HG03095 (cell line): ENCODE measurements around the gene PMPCA.

Source experiments
- ATAC-seq: cut with Tn5 transposase; IDR thresholded peaks from one replicate; pipeline ENCODE4 v1.9.1; 2021; ENCODE audit warnings: moderate library complexity; ENCODE audit not compliant: unreplicated experiment

PMPCA gene, protein sequence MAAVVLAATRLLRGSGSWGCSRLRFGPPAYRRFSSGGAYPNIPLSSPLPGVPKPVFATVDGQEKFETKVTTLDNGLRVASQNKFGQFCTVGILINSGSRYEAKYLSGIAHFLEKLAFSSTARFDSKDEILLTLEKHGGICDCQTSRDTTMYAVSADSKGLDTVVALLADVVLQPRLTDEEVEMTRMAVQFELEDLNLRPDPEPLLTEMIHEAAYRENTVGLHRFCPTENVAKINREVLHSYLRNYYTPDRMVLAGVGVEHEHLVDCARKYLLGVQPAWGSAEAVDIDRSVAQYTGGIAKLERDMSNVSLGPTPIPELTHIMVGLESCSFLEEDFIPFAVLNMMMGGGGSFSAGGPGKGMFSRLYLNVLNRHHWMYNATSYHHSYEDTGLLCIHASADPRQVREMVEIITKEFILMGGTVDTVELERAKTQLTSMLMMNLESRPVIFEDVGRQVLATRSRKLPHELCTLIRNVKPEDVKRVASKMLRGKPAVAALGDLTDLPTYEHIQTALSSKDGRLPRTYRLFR

DNA sequence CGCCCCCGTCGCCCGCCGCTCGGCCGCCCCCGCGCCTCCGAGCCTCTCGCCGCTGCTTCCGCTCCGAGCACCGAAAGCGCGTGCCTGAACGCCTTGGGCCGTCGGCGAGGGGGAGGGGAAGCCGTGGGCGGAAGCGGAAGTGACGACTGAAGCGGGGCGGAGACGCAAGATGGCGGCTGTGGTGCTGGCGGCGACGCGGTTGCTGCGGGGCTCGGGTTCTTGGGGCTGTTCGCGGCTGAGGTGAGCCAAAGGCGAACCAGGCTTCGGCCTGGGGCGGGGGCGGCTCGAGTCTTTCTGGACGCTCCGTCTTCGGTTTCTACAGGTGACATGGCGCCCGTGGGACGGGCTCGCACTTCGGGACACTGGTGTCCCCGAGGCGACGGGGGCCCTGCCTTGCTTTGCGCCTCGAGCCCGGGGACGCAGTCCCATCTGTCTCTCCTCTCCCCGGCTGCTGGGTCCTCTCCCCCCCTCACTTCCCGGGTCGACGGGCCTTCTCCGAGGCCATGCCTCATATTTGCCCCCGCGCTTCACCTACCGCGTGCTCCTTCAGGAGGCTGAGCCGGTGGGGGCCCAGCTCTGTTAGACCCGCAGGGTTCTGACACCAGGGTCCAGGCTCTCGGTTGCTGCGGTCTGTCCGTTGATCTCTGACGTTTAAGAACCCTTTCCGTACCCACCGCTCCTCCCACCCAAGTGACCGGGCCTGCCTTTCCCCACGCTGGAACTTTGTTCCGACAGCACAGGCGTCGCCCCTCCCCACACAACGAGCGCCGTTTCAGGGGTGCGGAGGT lies at the start of gene PMPCA, which contains the start of gene ENTR1:
Gene PMPCA (plus strand): TSS at position 159 of the 788 bp plus-strand sequence. CDS start 11 bp downstream, at position 170.
Gene ENTR1 (minus strand): TSS at position 115 of the 788 bp plus-strand sequence. CDS start 217 bp downstream, outside the sequence.
- peak; percentile 55 for ATAC-seq

DNA sequence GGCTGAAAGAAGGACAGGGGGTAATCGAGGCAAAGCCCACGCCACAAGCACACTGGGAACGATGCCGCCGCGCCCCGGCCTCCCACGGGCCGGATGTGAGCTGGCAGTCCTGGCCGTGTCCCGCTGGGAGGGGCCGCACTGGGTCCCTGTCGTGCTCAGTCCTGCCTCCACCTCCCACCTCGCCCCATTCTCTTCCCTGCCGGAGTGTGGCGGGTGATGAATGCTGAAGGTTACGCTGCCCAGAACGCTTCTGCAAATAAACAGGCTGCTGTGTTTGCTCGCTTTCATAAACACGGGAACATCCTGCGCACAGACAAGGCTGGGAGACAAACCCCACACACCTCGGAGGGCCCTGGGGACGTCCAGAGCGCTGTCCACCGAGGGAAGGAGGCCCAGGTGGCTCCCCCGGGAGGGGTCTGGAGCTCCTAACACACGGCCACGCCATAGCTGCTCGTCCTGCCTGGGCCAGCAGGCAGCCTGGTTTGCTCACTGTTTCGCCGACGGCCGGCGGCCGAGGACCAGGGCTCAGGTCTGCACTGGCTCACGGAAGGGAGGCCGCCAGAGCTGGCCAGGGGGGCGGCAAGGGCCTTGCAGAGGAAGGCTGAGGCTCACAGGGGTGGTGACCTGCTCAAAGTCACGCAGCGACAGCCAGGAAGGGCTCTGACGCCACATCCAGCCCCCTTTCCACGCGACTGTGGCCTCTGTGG lies 49.3 kb upstream of the PMPCA start:
- no peak for ATAC-seq

GRCh38 chr9:136361754-136362449 lies 48.6 kb upstream of the PMPCA start:
- no peak for ATAC-seq

- no peak for ATAC-seq
Measured at GRCh38 chr9:136362450-136362784, 48.0 kb upstream of the PMPCA start.

GRCh38 chr9:136363106-136363948 lies 47.1 kb upstream of the PMPCA start, which contains the start of gene DNLZ:
DNLZ (minus strand) TSS chr9:136363744; CDS start chr9:136363714, 30 bp downstream.
- peak; percentile 56 for ATAC-seq

GRCh38 chr9:136363949-136364748 lies 46.3 kb upstream of the PMPCA start:
- ATAC-seq = no peak

GRCh38 chr9:136364942-136365774 lies 45.3 kb upstream of the PMPCA start:
- no peak for ATAC-seq

GRCh38 chr9:136365775-136366222 lies 44.7 kb upstream of the PMPCA start:
- ATAC-seq = no peak

DNA sequence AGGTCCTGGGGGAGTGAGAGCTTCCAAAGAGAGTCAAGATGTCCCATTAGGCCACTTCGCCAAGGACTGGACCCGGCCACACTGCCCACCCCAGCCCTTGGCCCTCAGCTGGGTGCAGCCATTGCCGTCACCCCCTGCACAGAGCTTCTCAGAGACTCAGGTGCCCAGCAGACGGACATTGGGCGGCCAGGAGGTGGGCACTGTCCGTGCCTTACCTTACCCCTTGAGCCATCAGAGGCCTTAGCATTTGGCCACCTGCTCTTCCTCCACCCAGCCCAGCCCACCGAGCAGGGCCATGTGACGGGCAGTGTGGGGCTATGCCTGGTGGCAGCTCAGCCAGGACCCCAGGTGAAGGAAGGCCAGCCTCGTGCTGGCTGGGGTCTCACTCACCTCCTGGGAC lies 43.6 kb upstream of the PMPCA start:
- ATAC-seq = no peak

DNA sequence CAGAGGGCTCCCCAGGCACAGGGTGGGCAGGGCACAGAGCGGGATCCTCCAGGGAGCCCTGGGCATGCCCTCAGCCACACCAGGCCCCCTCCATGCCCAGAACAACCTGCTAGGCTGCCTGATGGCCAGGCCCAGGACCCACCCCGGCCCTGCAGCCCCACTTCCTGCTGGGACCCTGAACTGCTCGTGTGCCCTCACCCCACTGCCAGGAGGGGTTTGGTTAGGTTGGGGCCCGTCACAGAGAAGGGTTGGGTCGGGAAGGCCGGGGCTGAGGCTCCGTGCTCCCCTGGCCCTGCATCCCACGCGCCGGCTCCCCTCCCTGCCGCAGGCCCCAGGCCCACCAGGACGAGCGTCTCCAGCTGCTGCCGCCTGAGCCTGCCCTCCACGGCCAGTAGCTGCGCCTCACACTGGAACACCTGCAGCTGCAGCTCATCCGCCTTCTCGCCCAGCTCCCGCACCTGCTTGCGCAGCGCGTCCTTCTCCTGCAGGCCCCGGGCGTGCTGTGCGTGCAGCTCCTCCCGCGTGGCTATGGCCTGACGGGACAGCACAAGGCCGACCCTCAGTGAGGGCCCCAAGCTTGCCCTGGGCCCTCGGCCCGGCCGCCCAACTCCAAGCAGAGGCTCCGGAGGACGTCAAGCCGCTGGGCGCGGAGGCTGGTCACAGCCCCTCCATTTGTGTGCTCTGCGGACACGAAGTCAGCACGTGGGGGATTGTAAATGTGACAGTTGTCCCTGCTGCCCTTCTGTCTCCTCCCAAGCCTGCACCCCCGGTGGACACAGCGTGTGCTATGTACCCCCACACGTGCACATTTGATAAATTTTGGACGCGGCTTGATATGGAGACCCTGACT lies 42.9 kb upstream of the PMPCA start:
- ATAC-seq = no peak

- no peak for ATAC-seq
Measured at GRCh38 chr9:136368190-136368589, 42.3 kb upstream of the PMPCA start.

- ATAC-seq = no peak
Measured at GRCh38 chr9:136370037-136370436, 40.4 kb upstream of the PMPCA start.

- ATAC-seq = no peak
Measured at GRCh38 chr9:136370687-136371532, 39.5 kb upstream of the PMPCA start.

GRCh38 chr9:136371533-136371880 lies 39.0 kb upstream of the PMPCA start:
- ATAC-seq = no peak

- ATAC-seq = no peak
Measured at GRCh38 chr9:136372006-136372405, 38.5 kb upstream of the PMPCA start.
